Embryonic facial prominence (tissue), 1 donor: ENCODE measurements around the gene RPS2.

ENCODE experiments used
- DNase-seq: peaks from one replicate; pipeline ENCODE4 v3.0.0-alpha.2; 2016; ENCODE audit errors: extremely low spot score

Gene RPS2

GRCh38 chr16:1981398-1981836 lies 16.8 kb upstream of the RPS2 start, which contains the start of gene NOXO1:
Gene NOXO1 (minus strand): TSS chr16:1981469. CDS start chr16:1981179, 290 bp downstream.
- no peak for DNase-seq

GRCh38 chr16:1980770-1981087 lies 16.1 kb upstream of the RPS2 start:
- DNase-seq = no peak

- DNase-seq = no peak
Measured at GRCh38 chr16:1980030-1980769, 15.6 kb upstream of the RPS2 start.

- DNase-seq = no peak
Measured at GRCh38 chr16:1979271-1980029, 14.8 kb upstream of the RPS2 start.

GRCh38 chr16:1978476-1979120 lies 14.0 kb upstream of the RPS2 start:
- DNase-seq = no peak

- DNase-seq = no peak
Measured at GRCh38 chr16:1977875-1978268, 13.2 kb upstream of the RPS2 start.

- DNase-seq = no peak
Measured at GRCh38 chr16:1976951-1977874, 12.6 kb upstream of the RPS2 start.

GRCh38 chr16:1976216-1976520 lies 11.5 kb upstream of the RPS2 start:
- DNase-seq = no peak

GRCh38 chr16:1975432-1976215 lies 11.0 kb upstream of the RPS2 start:
- DNase-seq = no peak

- DNase-seq = no peak
Measured at GRCh38 chr16:1974157-1975070, 9.8 kb upstream of the RPS2 start.

GRCh38 chr16:1973461-1974156 lies 9.0 kb upstream of the RPS2 start:
- no peak for DNase-seq

- DNase-seq = no peak
Measured at GRCh38 chr16:1972490-1972877, 7.9 kb upstream of the RPS2 start.

- DNase-seq = peak; percentile 85
Measured at GRCh38 chr16:1971796-1972489, 7.3 kb upstream of the RPS2 start, which contains the start of gene TBL3. Gene TBL3 (plus strand): TSS chr16:1972053. CDS start chr16:1972165, 112 bp downstream.

- DNase-seq = no peak
Measured at GRCh38 chr16:1968146-1968953, 3.7 kb upstream of the RPS2 start.

- no peak for DNase-seq
Measured at GRCh38 chr16:1966460-1966859, 1.8 kb upstream of the RPS2 start, which contains the start of gene RNF151. Gene RNF151 (plus strand): TSS chr16:1966856. CDS start chr16:1966882, 26 bp downstream.

- DNase-seq = no peak
Measured at GRCh38 chr16:1965396-1966001, 873 bp upstream of the RPS2 start.

- DNase-seq = no peak
Measured at GRCh38 chr16:1963806-1964505, 670 bp downstream of the RPS2 start.
